Natural killer cell (primary cell): ENCODE data around the gene KRT83. TPM values are rescaled to one million over a fixed set of nuclear protein-coding genes. Genes with fewer than 3 reads are reported as not detected.

Source experiments
- ATAC-seq, 3 donors: fragments of 150-1000 bp in 2 of 3; fragments of 200-7000 bp in 1 of 3; cut with Tn5 transposase; 1 replicate in 1 of 3; 2 replicates in 2 of 3; pipeline ENCODE4 v1.10.0; 2021; ENCODE audit warnings: mild to moderate bottlenecking in 2 of 3, moderate library complexity in 2 of 3
- DNase-seq, 2 donors: peaks; one replicate each; pipeline versions ENCODE4 v3.0.0 to v3.0.0-alpha.2; 2013 to 2021; ENCODE audit warnings: mixed read lengths in 1 of 2
- H3K27ac ChIP-seq: one replicate; pipeline ENCODE4 v1.5.1; 2013; ENCODE audit warnings: mild to moderate bottlenecking, low read length
- H3K27me3 ChIP-seq: one replicate; pipeline ENCODE4 v1.6.1; 2013; ENCODE audit warnings: low read length; ENCODE audit not compliant: control insufficient read depth, insufficient read depth
- H3K36me3 ChIP-seq: one replicate; pipeline ENCODE4 v1.6.1; 2013; ENCODE audit warnings: low read length; ENCODE audit not compliant: control insufficient read depth, insufficient read depth
- H3K4me1 ChIP-seq: one replicate; pipeline ENCODE4 v1.6.1; 2013; ENCODE audit warnings: low read length; ENCODE audit not compliant: control insufficient read depth, insufficient read depth
- H3K4me3 ChIP-seq: one replicate; pipeline ENCODE4 v1.5.1; 2013; ENCODE audit warnings: low read length
- H3K9me3 ChIP-seq: one replicate; pipeline ENCODE4 v1.6.1; 2013; ENCODE audit warnings: low read length; ENCODE audit not compliant: control insufficient read depth, insufficient read depth
- H3K27ac Mint-ChIP-seq, 2 donors: one replicate each; pipeline ENCODE4 v1.8.0; 2022; ENCODE audit warnings: mild to moderate bottlenecking in 2 of 2, mixed read lengths in 2 of 2, moderate library complexity in 1 of 2
- H3K27me3 Mint-ChIP-seq, 2 donors: one replicate each; pipeline ENCODE4 v1.8.0; 2022; ENCODE audit warnings: low read depth in 2 of 2, mixed read lengths in 2 of 2
- H3K36me3 Mint-ChIP-seq: one replicate; pipeline ENCODE4 v1.8.0; 2022; ENCODE audit warnings: mixed read lengths
- H3K4me1 Mint-ChIP-seq, 2 donors: one replicate each; pipeline ENCODE4 v1.8.0; 2022; ENCODE audit warnings: mixed read lengths in 2 of 2
- H3K4me3 Mint-ChIP-seq: one replicate; pipeline ENCODE4 v1.8.0; 2022; ENCODE audit warnings: mild to moderate bottlenecking, moderate library complexity, mixed read lengths
- H3K9me3 Mint-ChIP-seq, 2 donors: one replicate each; pipeline ENCODE4 v1.8.0; 2022; ENCODE audit warnings: mixed read lengths in 2 of 2
- CTCF ChIP-seq: fragments of 200-600 bp; IDR thresholded peaks from one replicate; pipeline ENCODE4 v1.8.0; 2022; ENCODE audit warnings: antibody characterized with exemption
- WGBS: methylation state at CpG from one replicate; pipeline ENCODE4 v1.1.7; 2013; ENCODE audit warnings: missing lambda C conversion rate; ENCODE audit not compliant: insufficient coverage; 5-methylcytosine and 5-hydroxymethylcytosine counted together
- intact Hi-C: fragments of 100-400 bp; cut with micrococcal nuclease; formaldehyde crosslinking; loops from one replicate; pipeline ENCODE4 v1.14.2; 2022
- total RNA-seq, 4 donors: library from RNA; stranded (reverse); fragments of 120-200 nt in 1 of 4; gene quantifications; one replicate each; pipeline versions ENCODE4 v1.2.3 to v1.2.4, GENCODE V29; 2013 to 2022

KRT83 gene
- total RNA-seq, 3 donors from 2014 or later (not counting 1 experiment from before 2014, with no cell fraction given) = not detected

GRCh38 chr12:52344111-52344510 is 22.9 kb upstream of the KRT83 start:
- Histone ChIP-seq H3K4me1 (no peaks in the 10 kb centered on the region), H3K9me3 (peaks cover 3% of the 10 kb centered on the region), H3K4me3 (no peak overlapping the region), H3K36me3 (no peaks in the 10 kb centered on the region), H3K27ac (no peak overlapping the region), H3K27me3 (peaks cover 13% of the 10 kb centered on the region)
- H3K36me3 Mint-ChIP-seq = no peaks in the 10 kb centered on the region
- no peak for DNase-seq
- H3K27ac Mint-ChIP-seq = no peak overlapping the region
- peaks cover 0 to 11% of the 10 kb centered on the region in 2 donors for H3K4me1 Mint-ChIP-seq
- WGBS = 94% methylated on average over 12 of the region's 12 CpGs
- TF ChIP-seq CTCF = no peak
- H3K27me3 Mint-ChIP-seq = peaks cover 61 to 79% of the 10 kb centered on the region in 2 donors
- H3K9me3 Mint-ChIP-seq = no peaks in the 10 kb centered on the region
- H3K4me3 Mint-ChIP-seq = no peak overlapping the region
- ATAC-seq = no peak
- intact Hi-C loops = no loop called here

- Mint-ChIP-seq H3K4me1 (peaks cover 0 to 11% of the 10 kb centered on the region in 2 donors), H3K36me3 (no peaks in the 10 kb centered on the region), H3K9me3 (no peaks in the 10 kb centered on the region), H3K27ac (no peak overlapping the region), H3K4me3 (no peak overlapping the region), H3K27me3 (peaks cover 61 to 79% of the 10 kb centered on the region in 2 donors)
- intact Hi-C loops = no loop called here
- Histone ChIP-seq H3K4me3 (no peak overlapping the region), H3K9me3 (peaks cover 3% of the 10 kb centered on the region), H3K27ac (no peak overlapping the region), H3K36me3 (no peaks in the 10 kb centered on the region), H3K27me3 (peaks cover 13% of the 10 kb centered on the region), H3K4me1 (no peaks in the 10 kb centered on the region)
- ATAC-seq (no peak), DNase-seq (no peak)
- WGBS = 100% methylated on average over 2 of the region's 2 CpGs
- TF ChIP-seq CTCF = no peak
Observed at GRCh38 chr12:52343550-52343949, 22.4 kb upstream of the KRT83 start.

GRCh38 chr12:52342781-52343490 is 21.7 kb upstream of the KRT83 start:
- Mint-ChIP-seq H3K27me3 (peaks cover 60 to 74% of the 10 kb centered on the region in 2 donors), H3K36me3 (no peaks in the 10 kb centered on the region), H3K9me3 (no peaks in the 10 kb centered on the region), H3K27ac (no peak overlapping the region), H3K4me3 (no peak overlapping the region), H3K4me1 (peaks cover 0 to 11% of the 10 kb centered on the region in 2 donors)
- TF ChIP-seq CTCF = no peak
- Histone ChIP-seq H3K36me3 (no peaks in the 10 kb centered on the region), H3K4me3 (no peak overlapping the region), H3K4me1 (no peaks in the 10 kb centered on the region), H3K27me3 (peaks cover 9% of the 10 kb centered on the region), H3K9me3 (peaks cover 3% of the 10 kb centered on the region), H3K27ac (no peak overlapping the region)
- intact Hi-C loops = no loop called here
- ATAC-seq = no peak
- WGBS = 81% methylated on average over 2 of the region's 2 CpGs
- DNase-seq = no peak
